ENCODE results near the gene NANS.
"Not testable (repeated sequence)": the region's sequence is repeated elsewhere in the genome, so short reads cannot be mapped to it uniquely, and the experiment has no call there.

Gene NANS

GRCh38 chr9:98075332-98075805 is 18.8 kb downstream of the NANS start:
- no peak for DNase-seq
- H3K4me1 ChIP-seq (ENCODE audit: control insufficient read depth, insufficient read depth, low read length, poor library complexity, severe bottlenecking) = peaks cover 19% of the 10 kb centered on the region
- peaks cover 13% of the 10 kb centered on the region for H3K36me3 ChIP-seq (ENCODE audit: control insufficient read depth, insufficient read depth, low read length)
- no peaks in the 10 kb centered on the region for H3K27me3 ChIP-seq (replicated peaks; ENCODE audit: control insufficient read depth, insufficient read depth, low read length, poor library complexity, severe bottlenecking)
- H3K4me3 ChIP-seq (ENCODE audit: insufficient read depth, low read depth, low read length, poor library complexity, severe bottlenecking) = no peak overlapping the region
- H3K9me3 ChIP-seq (ENCODE audit: control insufficient read depth, low read length) = no peaks in the 10 kb centered on the region
- peak overlapping the region; percentile 71 for H3K27ac ChIP-seq (ENCODE audit: insufficient read depth, low read length, poor library complexity, severe bottlenecking)

DNA sequence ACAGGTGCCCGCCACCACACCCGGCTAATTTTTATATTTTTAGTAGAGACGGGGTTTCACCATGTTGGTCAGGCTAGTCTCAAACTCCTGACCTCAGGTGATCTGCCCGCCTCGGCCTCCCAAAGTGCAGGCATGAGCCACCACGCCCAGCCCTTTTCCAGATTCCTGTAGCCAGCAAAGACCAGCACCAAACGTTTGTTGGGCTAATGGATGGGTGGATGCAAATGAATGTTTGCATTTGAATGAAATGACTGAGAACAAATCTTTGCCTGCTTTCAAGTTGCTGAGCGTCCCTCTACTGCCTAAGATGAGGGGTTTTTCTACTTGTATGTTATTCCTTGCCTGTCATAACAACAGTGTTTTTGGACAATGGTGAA is 20.0 kb downstream of the NANS start:
- not testable (repeated sequence) for H3K4me3 ChIP-seq (ENCODE audit: insufficient read depth, low read depth, low read length, poor library complexity, severe bottlenecking); H3K27me3 ChIP-seq (replicated peaks; ENCODE audit: control insufficient read depth, insufficient read depth, low read length, poor library complexity, severe bottlenecking); H3K9me3 ChIP-seq (ENCODE audit: control insufficient read depth, low read length); DNase-seq
- Histone ChIP-seq H3K36me3 (ENCODE audit: control insufficient read depth, insufficient read depth, low read length) (peaks cover 23% of the 10 kb centered on the region), H3K4me1 (ENCODE audit: control insufficient read depth, insufficient read depth, low read length, poor library complexity, severe bottlenecking) (peaks cover 19% of the 10 kb centered on the region), H3K27ac (ENCODE audit: insufficient read depth, low read length, poor library complexity, severe bottlenecking) (peak overlapping the region; percentile 71)

DNA sequence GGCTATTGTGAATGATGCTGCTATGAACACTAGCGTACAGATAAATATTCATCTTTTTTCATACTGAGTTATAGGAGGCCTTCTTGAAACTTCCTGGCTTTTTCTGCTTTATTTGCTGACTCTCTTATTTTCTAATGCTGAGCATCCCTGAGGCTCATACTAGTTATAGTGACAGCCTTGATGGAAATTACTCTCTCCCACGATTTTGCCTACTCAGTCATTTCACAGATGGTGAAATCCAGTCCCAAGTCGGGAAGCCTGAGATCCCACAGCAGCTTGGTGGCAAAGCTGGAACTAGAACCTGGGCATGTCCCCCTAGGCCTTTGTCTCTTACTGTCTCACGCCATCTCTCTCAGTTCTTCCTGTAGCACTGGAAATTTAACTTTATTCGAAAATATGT is 22.4 kb downstream of the NANS start:
- Histone ChIP-seq H3K36me3 (ENCODE audit: control insufficient read depth, insufficient read depth, low read length) (peaks cover 40% of the 10 kb centered on the region), H3K4me1 (ENCODE audit: control insufficient read depth, insufficient read depth, low read length, poor library complexity, severe bottlenecking) (peaks cover 19% of the 10 kb centered on the region), H3K27ac (ENCODE audit: insufficient read depth, low read length, poor library complexity, severe bottlenecking) (no peak overlapping the region), H3K9me3 (ENCODE audit: control insufficient read depth, low read length) (no peaks in the 10 kb centered on the region), H3K4me3 (ENCODE audit: insufficient read depth, low read depth, low read length, poor library complexity, severe bottlenecking) (no peak overlapping the region), H3K27me3 (replicated peaks; ENCODE audit: control insufficient read depth, insufficient read depth, low read length, poor library complexity, severe bottlenecking) (no peaks in the 10 kb centered on the region)
- no peak for DNase-seq

DNA sequence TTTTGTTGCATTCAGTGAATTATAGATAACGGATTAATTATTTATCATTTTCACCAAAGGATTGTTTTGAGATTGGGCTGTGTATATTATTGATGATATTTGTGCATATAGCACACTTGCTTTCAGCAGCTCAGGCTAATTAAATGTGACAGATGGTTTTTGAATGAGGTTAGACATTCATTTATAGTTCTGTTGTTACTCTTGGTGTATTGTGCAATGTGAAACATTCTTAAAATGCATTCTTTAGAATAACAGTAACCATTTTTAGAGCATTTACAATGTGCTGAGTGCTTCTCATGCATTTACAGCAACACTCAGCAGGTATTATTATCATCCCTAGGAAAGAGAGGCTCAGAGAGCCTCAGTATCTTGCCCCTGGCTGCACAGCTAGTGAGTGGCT is 23.8 kb downstream of the NANS start:
- no peak overlapping the region for H3K4me3 ChIP-seq (ENCODE audit: insufficient read depth, low read depth, low read length, poor library complexity, severe bottlenecking)
- peaks cover 51% of the 10 kb centered on the region for H3K36me3 ChIP-seq (ENCODE audit: control insufficient read depth, insufficient read depth, low read length)
- H3K27ac ChIP-seq (ENCODE audit: insufficient read depth, low read length, poor library complexity, severe bottlenecking) = no peak overlapping the region
- H3K4me1 ChIP-seq (ENCODE audit: control insufficient read depth, insufficient read depth, low read length, poor library complexity, severe bottlenecking) = peaks cover 10% of the 10 kb centered on the region
- no peak for DNase-seq
- no peaks in the 10 kb centered on the region for H3K9me3 ChIP-seq (ENCODE audit: control insufficient read depth, low read length)
- no peaks in the 10 kb centered on the region for H3K27me3 ChIP-seq (replicated peaks; ENCODE audit: control insufficient read depth, insufficient read depth, low read length, poor library complexity, severe bottlenecking)

GRCh38 chr9:98080780-98081179 is 24.2 kb downstream of the NANS start:
- H3K4me1 ChIP-seq (ENCODE audit: control insufficient read depth, insufficient read depth, low read length, poor library complexity, severe bottlenecking) = peaks cover 9% of the 10 kb centered on the region
- peaks cover 52% of the 10 kb centered on the region for H3K36me3 ChIP-seq (ENCODE audit: control insufficient read depth, insufficient read depth, low read length)
- H3K4me3 ChIP-seq (ENCODE audit: insufficient read depth, low read depth, low read length, poor library complexity, severe bottlenecking) = no peak overlapping the region
- H3K9me3 ChIP-seq (ENCODE audit: control insufficient read depth, low read length) = no peaks in the 10 kb centered on the region
- no peak overlapping the region for H3K27ac ChIP-seq (ENCODE audit: insufficient read depth, low read length, poor library complexity, severe bottlenecking)
- no peak for DNase-seq
- no peaks in the 10 kb centered on the region for H3K27me3 ChIP-seq (replicated peaks; ENCODE audit: control insufficient read depth, insufficient read depth, low read length, poor library complexity, severe bottlenecking)

DNA sequence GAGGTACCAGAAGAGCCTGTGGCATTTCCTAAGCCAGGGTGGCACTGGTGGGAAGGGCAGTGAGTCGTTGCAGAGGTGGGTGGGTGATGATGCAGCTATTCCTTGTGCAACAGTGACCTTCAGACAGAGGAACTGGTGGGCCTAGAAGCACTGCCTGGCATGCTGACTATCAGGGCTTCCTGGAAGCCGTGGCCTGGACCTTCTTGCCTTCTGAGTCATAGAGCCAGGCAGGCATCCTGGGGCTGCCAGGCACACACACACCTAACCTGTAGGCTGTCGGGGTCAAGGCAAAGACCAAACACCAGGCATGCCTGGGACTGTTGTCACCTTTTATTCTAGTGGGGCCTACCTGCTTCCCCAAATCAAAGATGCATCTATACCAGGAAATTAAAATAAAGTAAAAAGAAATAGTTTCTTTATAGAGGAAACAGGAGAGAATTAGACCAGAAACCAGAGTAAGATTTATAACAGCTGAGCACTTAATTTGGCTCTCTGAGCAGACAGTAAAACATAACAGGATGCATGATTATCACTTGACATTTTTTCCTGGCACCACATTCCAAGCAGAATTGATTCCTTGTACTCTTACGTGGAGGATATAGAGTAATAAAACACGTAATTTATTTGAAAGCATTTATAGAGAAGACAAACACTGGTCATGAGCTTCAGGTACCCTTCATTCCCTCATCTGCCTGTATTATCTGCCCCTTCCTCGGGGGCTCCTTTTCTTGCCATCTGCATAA is 25.1 kb downstream of the NANS start:
- Histone ChIP-seq H3K4me3 (ENCODE audit: insufficient read depth, low read depth, low read length, poor library complexity, severe bottlenecking) (no peak overlapping the region), H3K36me3 (ENCODE audit: control insufficient read depth, insufficient read depth, low read length) (peaks cover 60% of the 10 kb centered on the region), H3K9me3 (ENCODE audit: control insufficient read depth, low read length) (no peaks in the 10 kb centered on the region), H3K27ac (ENCODE audit: insufficient read depth, low read length, poor library complexity, severe bottlenecking) (no peak overlapping the region), H3K27me3 (replicated peaks; ENCODE audit: control insufficient read depth, insufficient read depth, low read length, poor library complexity, severe bottlenecking) (no peaks in the 10 kb centered on the region), H3K4me1 (ENCODE audit: control insufficient read depth, insufficient read depth, low read length, poor library complexity, severe bottlenecking) (peaks cover 2% of the 10 kb centered on the region)
- DNase-seq = no peak

- H3K4me1 ChIP-seq (ENCODE audit: control insufficient read depth, insufficient read depth, low read length, poor library complexity, severe bottlenecking) = no peaks in the 10 kb centered on the region
- H3K36me3 ChIP-seq (ENCODE audit: control insufficient read depth, insufficient read depth, low read length) = peaks cover 61% of the 10 kb centered on the region
- no peak for DNase-seq
- no peaks in the 10 kb centered on the region for H3K9me3 ChIP-seq (ENCODE audit: control insufficient read depth, low read length)
- H3K4me3 ChIP-seq (ENCODE audit: insufficient read depth, low read depth, low read length, poor library complexity, severe bottlenecking) = no peak overlapping the region
- no peaks in the 10 kb centered on the region for H3K27me3 ChIP-seq (replicated peaks; ENCODE audit: control insufficient read depth, insufficient read depth, low read length, poor library complexity, severe bottlenecking)
- H3K27ac ChIP-seq (ENCODE audit: insufficient read depth, low read length, poor library complexity, severe bottlenecking) = no peak overlapping the region
Measured at GRCh38 chr9:98083061-98083501, 26.5 kb downstream of the NANS start.

GRCh38 chr9:98083566-98084183 is 27.1 kb downstream of the NANS start:
- DNase-seq = no peak
- H3K27ac ChIP-seq (ENCODE audit: insufficient read depth, low read length, poor library complexity, severe bottlenecking) = no peak overlapping the region
- H3K27me3 ChIP-seq (replicated peaks; ENCODE audit: control insufficient read depth, insufficient read depth, low read length, poor library complexity, severe bottlenecking) = no peaks in the 10 kb centered on the region
- H3K9me3 ChIP-seq (ENCODE audit: control insufficient read depth, low read length) = no peaks in the 10 kb centered on the region
- H3K4me1 ChIP-seq (ENCODE audit: control insufficient read depth, insufficient read depth, low read length, poor library complexity, severe bottlenecking) = no peaks in the 10 kb centered on the region
- H3K36me3 ChIP-seq (ENCODE audit: control insufficient read depth, insufficient read depth, low read length) = peaks cover 58% of the 10 kb centered on the region
- H3K4me3 ChIP-seq (ENCODE audit: insufficient read depth, low read depth, low read length, poor library complexity, severe bottlenecking) = no peak overlapping the region

DNA sequence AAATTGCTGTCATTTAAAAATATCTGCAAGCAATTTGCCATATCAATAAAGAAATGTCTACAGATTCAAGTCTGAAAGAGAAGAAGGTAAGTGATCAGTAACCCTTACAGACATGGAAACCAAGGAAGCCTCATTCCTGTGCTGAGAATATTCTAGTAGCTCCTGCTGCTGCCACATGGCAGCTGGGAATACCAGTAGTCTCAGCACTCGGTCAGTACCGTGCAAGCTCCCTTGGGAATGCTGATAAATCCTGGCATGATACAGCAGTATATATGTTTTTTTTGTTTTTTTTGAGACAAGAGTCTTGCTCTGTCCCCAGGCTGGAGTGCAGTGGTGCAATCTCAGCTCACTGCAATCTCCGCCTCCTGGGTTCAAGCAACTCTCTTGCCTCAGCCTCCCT is 27.9 kb downstream of the NANS start:
- H3K4me1 ChIP-seq (ENCODE audit: control insufficient read depth, insufficient read depth, low read length, poor library complexity, severe bottlenecking) = no peaks in the 10 kb centered on the region
- DNase-seq = no peak
- H3K27ac ChIP-seq (ENCODE audit: insufficient read depth, low read length, poor library complexity, severe bottlenecking) = no peak overlapping the region
- H3K36me3 ChIP-seq (ENCODE audit: control insufficient read depth, insufficient read depth, low read length) = peaks cover 58% of the 10 kb centered on the region
- no peak overlapping the region for H3K4me3 ChIP-seq (ENCODE audit: insufficient read depth, low read depth, low read length, poor library complexity, severe bottlenecking)
- H3K27me3 ChIP-seq (replicated peaks; ENCODE audit: control insufficient read depth, insufficient read depth, low read length, poor library complexity, severe bottlenecking) = no peaks in the 10 kb centered on the region
- no peaks in the 10 kb centered on the region for H3K9me3 ChIP-seq (ENCODE audit: control insufficient read depth, low read length)

GRCh38 chr9:98085058-98085457 is 28.5 kb downstream of the NANS start:
- DNase-seq = no peak
- no peaks in the 10 kb centered on the region for H3K9me3 ChIP-seq (ENCODE audit: control insufficient read depth, low read length)
- H3K27me3 ChIP-seq (replicated peaks; ENCODE audit: control insufficient read depth, insufficient read depth, low read length, poor library complexity, severe bottlenecking) = no peaks in the 10 kb centered on the region
- no peaks in the 10 kb centered on the region for H3K4me1 ChIP-seq (ENCODE audit: control insufficient read depth, insufficient read depth, low read length, poor library complexity, severe bottlenecking)
- H3K27ac ChIP-seq (ENCODE audit: insufficient read depth, low read length, poor library complexity, severe bottlenecking) = no peak overlapping the region
- H3K4me3 ChIP-seq (ENCODE audit: insufficient read depth, low read depth, low read length, poor library complexity, severe bottlenecking) = no peak overlapping the region
- peaks cover 57% of the 10 kb centered on the region for H3K36me3 ChIP-seq (ENCODE audit: control insufficient read depth, insufficient read depth, low read length)
